CD14-positive monocyte (primary cell): ENCODE data around the gene MYL10. TPM values are rescaled to one million over a fixed set of nuclear protein-coding genes. Genes with fewer than 3 reads are reported as not detected.

ENCODE experiments used
- DNase-seq, 3 donors: peaks; one replicate each; pipeline ENCODE4 v3.0.0-alpha.2; 2011 to 2022
- H2AFZ ChIP-seq: 2 replicates; pipeline ENCODE4 v1.6.0; 2012; ENCODE audit warnings: mild to moderate bottlenecking, low read depth, low read length, inconsistent platforms; ENCODE audit not compliant: insufficient read depth, poor library complexity, severe bottlenecking
- H3K27ac ChIP-seq, 2 donors: 1 replicate in 1 of 2; 2 replicates in 1 of 2; pipeline ENCODE4 v1.5.1; 2012 to 2013; ENCODE audit warnings: low read length in 2 of 2, control low read depth in 1 of 2, inconsistent platforms in 1 of 2, low read depth in 1 of 2, mild to moderate bottlenecking in 1 of 2
- H3K27me3 ChIP-seq, 2 donors: one replicate each; pipeline versions ENCODE4 v1.6.0 to v1.6.1; 2011 to 2013; ENCODE audit warnings: low read length in 2 of 2; ENCODE audit not compliant: control insufficient read depth in 2 of 2, insufficient read depth in 2 of 2
- H3K36me3 ChIP-seq, 2 donors: replicated peaks in 1 of 2; 1 replicate in 1 of 2; 2 replicates in 1 of 2; pipeline versions ENCODE4 v1.5.1 to v1.6.1; 2012 to 2013; ENCODE audit warnings: low read length in 2 of 2, control low read depth in 1 of 2, inconsistent platforms in 1 of 2, mild to moderate bottlenecking in 1 of 2; ENCODE audit not compliant: insufficient read depth in 2 of 2, control insufficient read depth in 1 of 2
- H3K4me1 ChIP-seq, 2 donors: 1 replicate in 1 of 2; 2 replicates in 1 of 2; pipeline versions ENCODE4 v1.5.1 to v1.6.1; 2012 to 2013; ENCODE audit warnings: low read length in 2 of 2, control low read depth in 1 of 2, inconsistent platforms in 1 of 2, mild to moderate bottlenecking in 1 of 2, moderate library complexity in 1 of 2; ENCODE audit not compliant: insufficient read depth in 2 of 2, control insufficient read depth in 1 of 2
- H3K4me2 ChIP-seq: replicated peaks from 2 replicates; pipeline ENCODE3; 2012; ENCODE audit warnings: low read length, moderate library complexity, mild to moderate bottlenecking; ENCODE audit not compliant: poor library complexity, severe bottlenecking; ENCODE audit errors: extremely low read depth
- H3K4me3 ChIP-seq, 3 experiments: fragments of 200-600 bp in 1 of 3; sonication (generic) in 1 of 3; replicated peaks in 1 of 3; 1 replicate in 2 of 3; 2 replicates in 1 of 3; pipeline ENCODE4 v1.5.1; 2011 to 2013; ENCODE audit warnings: low read length in 3 of 3, mild to moderate bottlenecking in 3 of 3, control low read depth in 2 of 3, low read depth in 2 of 3, inconsistent platforms in 1 of 3, moderate library complexity in 1 of 3
- H3K79me2 ChIP-seq: 2 replicates; pipeline ENCODE4 v1.6.0; 2012; ENCODE audit warnings: mild to moderate bottlenecking, control low read depth, inconsistent platforms, low read length, moderate library complexity; ENCODE audit not compliant: insufficient read depth
- H3K9ac ChIP-seq: 2 replicates; pipeline ENCODE4 v1.6.0; 2017; ENCODE audit warnings: low read length, mild to moderate bottlenecking; ENCODE audit not compliant: insufficient read depth, poor library complexity, severe bottlenecking
- H3K9me3 ChIP-seq, 2 donors: replicated peaks in 1 of 2; 1 replicate in 1 of 2; 2 replicates in 1 of 2; pipeline versions ENCODE4 v1.5.1 to v1.6.1; 2012 to 2013; ENCODE audit warnings: low read length in 2 of 2, control low read depth in 1 of 2; ENCODE audit not compliant: control insufficient read depth in 1 of 2, insufficient read depth in 1 of 2
- H4K20me1 ChIP-seq: 2 replicates; pipeline ENCODE4 v1.6.0; 2012; ENCODE audit warnings: mild to moderate bottlenecking, low read length, control low read depth, moderate library complexity; ENCODE audit not compliant: insufficient read depth
- H3K27ac Mint-ChIP-seq, 7 donors: one replicate each; pipeline ENCODE4 v1.8.0; 2020; ENCODE audit warnings: mild to moderate bottlenecking in 7 of 7, mixed read lengths in 7 of 7, moderate library complexity in 6 of 7, inconsistent platforms in 2 of 7
- H3K27me3 Mint-ChIP-seq, 3 donors: one replicate each; pipeline ENCODE4 v1.8.0; 2021 to 2022; ENCODE audit warnings: low read depth in 3 of 3, mild to moderate bottlenecking in 3 of 3, mixed read lengths in 3 of 3, moderate library complexity in 3 of 3, inconsistent platforms in 1 of 3
- H3K36me3 Mint-ChIP-seq, 2 donors: one replicate each; pipeline ENCODE4 v1.8.0; 2020; ENCODE audit warnings: mixed read lengths in 2 of 2, inconsistent platforms in 1 of 2, mild to moderate bottlenecking in 1 of 2
- H3K4me1 Mint-ChIP-seq: one replicate; pipeline ENCODE4 v1.8.0; 2020; ENCODE audit warnings: mild to moderate bottlenecking, mixed read lengths
- H3K4me3 Mint-ChIP-seq, 2 donors: one replicate each; pipeline ENCODE4 v1.8.0; 2020; ENCODE audit warnings: mild to moderate bottlenecking in 2 of 2, mixed read lengths in 2 of 2, moderate library complexity in 1 of 2
- H3K9me3 Mint-ChIP-seq, 7 donors: one replicate each; pipeline ENCODE4 v1.8.0; 2020 to 2022; ENCODE audit warnings: mixed read lengths in 7 of 7, mild to moderate bottlenecking in 6 of 7, moderate library complexity in 6 of 7, inconsistent platforms in 2 of 7
- CTCF ChIP-seq: fragments of 200-600 bp; IDR thresholded peaks from one replicate; pipeline ENCODE4 v1.8.0; 2022; ENCODE audit warnings: antibody characterized with exemption, mild to moderate bottlenecking
- WGBS: methylation state at CpG from one replicate; pipeline ENCODE4 v1.1.5; 2013; ENCODE audit warnings: missing lambda C conversion rate; ENCODE audit not compliant: insufficient coverage; 5-methylcytosine and 5-hydroxymethylcytosine counted together
- intact Hi-C, 2 donors: fragments of 100-400 bp; cut with micrococcal nuclease; formaldehyde crosslinking; loops; one replicate each; pipeline versions ENCODE4 v1.15.0 to v1.15.1; 2023
- polyA plus RNA-seq, 3 donors: library from polyadenylated mRNA; depleted of rRNA in 1 of 3; unstranded in 2 of 3; stranded (reverse) in 1 of 3; fragments of 300-500 nt in 2 of 3; fragments of >200 nt in 1 of 3; fragmentation: Illumina TruSeq in 2 of 3; gene quantifications; 1 replicate in 2 of 3; 2 replicates in 1 of 3; pipeline ENCODE4 v1.2.3, GENCODE V29; 2012 to 2021

Gene MYL10
- polyA plus RNA-seq, 3 donors = not detected

GRCh38 chr7:101586078-101586905 lies 42.8 kb downstream of the MYL10 start:
- Histone ChIP-seq H3K4me2 (no peak overlapping the region), H3K4me1 (no peaks in the 10 kb centered on the region), H3K4me3 (no peak overlapping the region), H3K27ac (no peak overlapping the region), H4K20me1 (no peaks in the 10 kb centered on the region), H3K9ac (no peak overlapping the region), H3K36me3 (no peaks in the 10 kb centered on the region), H2AFZ (no peak overlapping the region), H3K9me3 (peaks cover 9 to 14% of the 10 kb centered on the region in 2 donors), H3K79me2 (no peaks in the 10 kb centered on the region), H3K27me3 (no peaks in the 10 kb centered on the region)
- no peak for DNase-seq
- Mint-ChIP-seq H3K27ac (no peak overlapping the region), H3K36me3 (no peaks in the 10 kb centered on the region), H3K27me3 (peaks cover 2 to 5% (median 4%) of the 10 kb centered on the region in 3 donors), H3K4me3 (no peak overlapping the region), H3K4me1 (no peaks in the 10 kb centered on the region), H3K9me3 (peaks cover 11 to 20% (median 18%) of the 10 kb centered on the region in 7 donors)
- intact Hi-C loops = no loop called here
- WGBS = 82% methylated on average over 18 of the region's 18 CpGs
- no peak for TF ChIP-seq CTCF

- Mint-ChIP-seq H3K4me3 (no peak overlapping the region), H3K36me3 (no peaks in the 10 kb centered on the region), H3K4me1 (no peaks in the 10 kb centered on the region), H3K27me3 (peaks cover 2 to 5% (median 4%) of the 10 kb centered on the region in 3 donors), H3K9me3 (peaks cover 11 to 26% (median 19%) of the 10 kb centered on the region in 7 donors), H3K27ac (no peak overlapping the region)
- Histone ChIP-seq H3K9ac (no peak overlapping the region), H3K4me2 (no peak overlapping the region), H3K27ac (no peak overlapping the region), H3K79me2 (no peaks in the 10 kb centered on the region), H3K9me3 (peaks cover 9 to 14% of the 10 kb centered on the region in 2 donors), H2AFZ (no peak overlapping the region), H3K4me3 (no peak overlapping the region), H3K4me1 (no peaks in the 10 kb centered on the region), H3K27me3 (no peaks in the 10 kb centered on the region), H3K36me3 (no peaks in the 10 kb centered on the region), H4K20me1 (no peaks in the 10 kb centered on the region)
- TF ChIP-seq CTCF = no peak
- WGBS = 100% methylated on average over 3 of the region's 3 CpGs
- intact Hi-C loops = no loop called here
- no peak for DNase-seq
These were observed 46.1 kb downstream of the MYL10 start for GRCh38 chr7:101582971-101583370.
